GM19240 (cell line): ENCODE results near the gene EIF3C.
"Not testable (repeated sequence)": the region's sequence is repeated elsewhere in the genome, so short reads cannot be mapped to it uniquely, and the experiment has no call there.

Experiments
- DNase-seq: peaks from one replicate; pipeline ENCODE4 v3.0.0; 2011; ENCODE audit warnings: low spot score; ENCODE audit not compliant: insufficient read length

EIF3C gene

GRCh38 chr16:28749997-28750465 lies 38.8 kb downstream of the EIF3C start:
- DNase-seq = not testable (repeated sequence)

DNA sequence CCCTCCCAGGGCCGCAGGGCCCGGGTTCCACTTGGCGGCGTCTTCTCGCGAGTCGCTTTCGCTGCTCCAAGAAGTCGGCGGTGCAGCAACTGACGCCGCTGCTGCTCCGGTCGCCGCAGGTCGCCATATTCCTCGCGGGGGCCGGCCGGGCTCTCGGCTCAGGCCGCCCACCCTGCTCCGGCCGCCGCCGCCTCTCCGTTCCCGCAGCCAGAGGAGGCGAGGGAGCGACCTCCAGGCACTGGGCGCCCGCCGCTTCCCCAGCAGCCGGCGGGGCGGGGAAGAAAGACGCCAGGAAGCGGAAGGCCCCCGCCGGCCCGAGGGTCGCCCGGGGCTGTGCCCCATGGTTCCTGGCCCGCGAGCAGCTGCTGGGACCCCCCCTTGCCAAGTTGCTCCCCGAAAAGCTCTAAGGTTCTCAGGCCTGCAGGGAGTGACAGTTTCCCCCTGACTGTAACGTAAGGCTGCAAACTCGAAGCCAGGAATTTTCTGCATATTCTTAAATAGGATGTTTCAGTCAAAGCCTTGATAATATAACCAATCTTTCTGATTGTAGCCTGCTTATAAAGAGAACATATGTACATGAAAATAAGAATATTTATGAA lies 39.3 kb downstream of the EIF3C start:
- DNase-seq = not testable (repeated sequence)

DNA sequence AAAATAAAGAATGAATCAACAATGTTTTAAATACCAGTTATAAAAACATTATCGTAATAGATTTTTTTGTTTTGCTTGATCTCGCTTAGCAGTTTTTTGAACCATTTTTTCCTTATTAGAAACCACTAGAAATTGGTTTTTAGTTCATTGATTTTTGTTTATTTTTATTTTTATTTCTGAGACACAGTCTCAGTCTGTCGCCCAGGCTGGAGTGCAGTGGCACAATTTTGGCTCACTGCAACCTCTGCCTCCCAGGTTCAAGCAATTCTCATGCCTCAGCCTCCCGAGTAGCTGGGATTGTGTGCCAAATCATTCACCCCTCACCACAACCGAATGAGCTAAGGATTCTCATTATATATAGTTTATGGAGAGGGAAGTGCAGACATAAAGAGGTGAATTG lies 40.2 kb downstream of the EIF3C start, which contains the start of gene NPIPB9:
Gene NPIPB9 (plus strand): TSS at position 301 of the 400 bp plus-strand sequence.
- not testable (repeated sequence) for DNase-seq

- DNase-seq = not testable (repeated sequence)
These were observed 70.4 kb downstream of the EIF3C start for GRCh38 chr16:28781697-28782096.

DNA sequence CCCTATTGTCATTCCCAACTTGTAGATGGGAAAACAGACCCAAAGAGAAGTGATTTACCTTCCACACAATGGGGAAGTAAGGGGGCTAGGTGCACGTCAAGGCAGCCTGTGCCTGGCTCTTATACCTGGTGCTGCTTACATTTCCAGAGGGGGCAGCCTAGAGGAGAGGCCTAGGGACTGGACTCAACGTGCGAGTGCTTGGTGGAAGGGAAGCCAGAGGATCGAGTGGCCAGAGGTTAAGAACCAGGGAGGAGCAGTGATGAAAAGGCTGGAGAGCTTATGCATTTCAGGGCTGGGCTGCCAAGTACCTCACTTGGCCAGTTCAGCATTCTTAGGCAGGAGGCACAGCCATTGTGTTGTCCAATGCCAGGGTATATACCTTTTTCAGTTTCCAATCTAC lies 71.1 kb downstream of the EIF3C start:
- not testable (repeated sequence) for DNase-seq
